OCI-LY7 (cell line): ENCODE measurements around the gene NFE2L3. TPM values are rescaled to one million over a fixed set of nuclear protein-coding genes. Genes with fewer than 3 reads are reported as not detected.

Source experiments
- BruUV-seq: library from RNA; stranded (reverse); fragments of 400-500 nt; replicated peaks from 2 replicates; lab custom pipeline; 2021; lab: Mats Ljungman, UMichigan
- CTCF ChIA-PET: fragments of 300-600 bp; sonication (Branson Sonifier 250); formaldehyde crosslinking; loops from one replicate; lab custom pipeline; 2022; ENCODE audit warnings: antibody characterized with exemption; ENCODE audit not compliant: unreplicated experiment; lab: Charles Lee
- POLR2A ChIA-PET: fragments of 300-600 bp; sonication (Branson Sonifier 250); formaldehyde crosslinking; loops from one replicate; lab custom pipeline; 2022; ENCODE audit warnings: antibody characterized with exemption; lab: Charles Lee
- DNase-seq: peaks from one replicate; pipeline ENCODE4 v3.0.0-alpha.2; 2015; ENCODE audit warnings: low spot score
- H2AFZ ChIP-seq: fragments of 200-600 bp; sonication (generic), shearing (Covaris generic); 2 replicates; pipeline ENCODE4 v1.6.1; 2014; ENCODE audit warnings: mild to moderate bottlenecking, antibody characterized with exemption, low read length, moderate library complexity
- H3K27ac ChIP-seq: fragments of 200-600 bp; sonication (generic); 2 replicates; pipeline ENCODE4 v1.5.1; 2014; ENCODE audit warnings: mixed run types, low read depth, mild to moderate bottlenecking, moderate library complexity, low read length, inconsistent platforms; ENCODE audit not compliant: poor library complexity, severe bottlenecking
- H3K36me3 ChIP-seq: fragments of 200-600 bp; sonication (generic); 2 replicates; pipeline ENCODE4 v1.6.1; 2014; ENCODE audit warnings: mild to moderate bottlenecking, antibody characterized with exemption, low read length, moderate library complexity, mixed read lengths; ENCODE audit not compliant: insufficient read depth
- H3K4me1 ChIP-seq: fragments of 200-600 bp; sonication (generic); 2 replicates; pipeline ENCODE4 v1.5.1; 2014; ENCODE audit warnings: mild to moderate bottlenecking, low read length; ENCODE audit not compliant: insufficient read depth, poor library complexity, severe bottlenecking
- H3K4me2 ChIP-seq: fragments of 200-600 bp; sonication (generic); 2 replicates; pipeline ENCODE4 v1.6.1; 2014; ENCODE audit warnings: mild to moderate bottlenecking, low read length
- H3K4me3 ChIP-seq: fragments of 200-600 bp; sonication (generic); 2 replicates; pipeline ENCODE4 v1.5.1; 2014; ENCODE audit warnings: mild to moderate bottlenecking, low read depth, low read length; ENCODE audit not compliant: poor library complexity, severe bottlenecking
- H3K79me2 ChIP-seq: fragments of 200-600 bp; sonication (generic); 2 replicates; pipeline ENCODE4 v1.6.1; 2016; ENCODE audit warnings: low read depth, mild to moderate bottlenecking, low read length, moderate library complexity, mixed read lengths; ENCODE audit not compliant: insufficient read depth
- H3K9me2 ChIP-seq: fragments of 200-600 bp; sonication (generic); 2 replicates; pipeline ENCODE4 v1.6.1; 2016; ENCODE audit warnings: mild to moderate bottlenecking, low read length, mixed read lengths; ENCODE audit not compliant: insufficient read depth
- H3K9me3 ChIP-seq: fragments of 200-600 bp; sonication (generic); 2 replicates; pipeline ENCODE4 v1.6.1; 2014; ENCODE audit warnings: mild to moderate bottlenecking, mixed run types, low read length, mixed read lengths
- H4K20me1 ChIP-seq: fragments of 200-600 bp; sonication (generic); 2 replicates; pipeline ENCODE4 v1.6.1; 2014; ENCODE audit warnings: mild to moderate bottlenecking, antibody characterized with exemption, low read length, moderate library complexity, mixed read lengths; ENCODE audit not compliant: insufficient read depth
- EZH2phosphoT487 ChIP-seq: fragments of 200-600 bp; sonication (generic); IDR thresholded peaks from 2 replicates; pipeline ENCODE4 v1.6.1; 2018; ENCODE audit warnings: low read depth, borderline replicate concordance, mild to moderate bottlenecking, mixed run types, antibody characterized with exemption, low read length, moderate library complexity, mixed read lengths
- intact Hi-C: fragments of 100-400 bp; cut with micrococcal nuclease; formaldehyde crosslinking; loops from one replicate; pipeline ENCODE4 v1.10.0; 2022; ENCODE audit not compliant: unreplicated experiment
- total RNA-seq, 2 experiments: library from RNA; depleted of rRNA in 1 of 2; stranded (reverse); fragments of >200 nt in 1 of 2; shearing (Covaris generic) in 1 of 2; gene quantifications; 2 replicates each; pipeline ENCODE4 v1.2.3, GENCODE V29; 2014 to 2022
- TF ChIP-seq, protein P1 (sequence below): fragments of 200-600 bp; sonication (generic); conservative IDR thresholded peaks from 2 replicates; pipeline ENCODE4 v1.5.1; 2014; ENCODE audit warnings: mild to moderate bottlenecking, antibody characterized with exemption, low read length, moderate library complexity, mixed read lengths

NFE2L3 gene
- total RNA-seq, 2 experiments from 2014 or later, result 10.7 to 12.3 TPM

- intact Hi-C loops, result no loop called here
- Histone ChIP-seq H3K36me3 (no peaks in the 10 kb centered on the region), H3K79me2 (no peaks in the 10 kb centered on the region), H2AFZ (no peak overlapping the region), H3K4me2 (no peak overlapping the region), H3K4me1 (no peaks in the 10 kb centered on the region), H4K20me1 (no peaks in the 10 kb centered on the region), H3K9me3 (no peaks in the 10 kb centered on the region), H3K9me2 (0 out of 2 replicates have a peak, but pooled peaks cover 3% of the 10 kb centered on the region), H3K27ac (no peak overlapping the region), H3K4me3 (no peak overlapping the region)
- TF ChIP-seq, protein P1, sequence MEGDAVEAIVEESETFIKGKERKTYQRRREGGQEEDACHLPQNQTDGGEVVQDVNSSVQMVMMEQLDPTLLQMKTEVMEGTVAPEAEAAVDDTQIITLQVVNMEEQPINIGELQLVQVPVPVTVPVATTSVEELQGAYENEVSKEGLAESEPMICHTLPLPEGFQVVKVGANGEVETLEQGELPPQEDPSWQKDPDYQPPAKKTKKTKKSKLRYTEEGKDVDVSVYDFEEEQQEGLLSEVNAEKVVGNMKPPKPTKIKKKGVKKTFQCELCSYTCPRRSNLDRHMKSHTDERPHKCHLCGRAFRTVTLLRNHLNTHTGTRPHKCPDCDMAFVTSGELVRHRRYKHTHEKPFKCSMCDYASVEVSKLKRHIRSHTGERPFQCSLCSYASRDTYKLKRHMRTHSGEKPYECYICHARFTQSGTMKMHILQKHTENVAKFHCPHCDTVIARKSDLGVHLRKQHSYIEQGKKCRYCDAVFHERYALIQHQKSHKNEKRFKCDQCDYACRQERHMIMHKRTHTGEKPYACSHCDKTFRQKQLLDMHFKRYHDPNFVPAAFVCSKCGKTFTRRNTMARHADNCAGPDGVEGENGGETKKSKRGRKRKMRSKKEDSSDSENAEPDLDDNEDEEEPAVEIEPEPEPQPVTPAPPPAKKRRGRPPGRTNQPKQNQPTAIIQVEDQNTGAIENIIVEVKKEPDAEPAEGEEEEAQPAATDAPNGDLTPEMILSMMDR, result no peak
- no peak for TF ChIP-seq EZH2phosphoT487
- CTCF ChIA-PET, result no interaction called here
- no TSS peak for BruUV-seq
- POLR2A ChIA-PET, result interaction anchor here (0.6 kb wide), 2 partner anchors 217 to 835 kb away, joined by 3 read pairs; no protein-coding TSS in a partner anchor
- DNase-seq, result no peak
Observed at GRCh38 chr7:26136831-26137230, 15.2 kb upstream of the NFE2L3 start.

DNA sequence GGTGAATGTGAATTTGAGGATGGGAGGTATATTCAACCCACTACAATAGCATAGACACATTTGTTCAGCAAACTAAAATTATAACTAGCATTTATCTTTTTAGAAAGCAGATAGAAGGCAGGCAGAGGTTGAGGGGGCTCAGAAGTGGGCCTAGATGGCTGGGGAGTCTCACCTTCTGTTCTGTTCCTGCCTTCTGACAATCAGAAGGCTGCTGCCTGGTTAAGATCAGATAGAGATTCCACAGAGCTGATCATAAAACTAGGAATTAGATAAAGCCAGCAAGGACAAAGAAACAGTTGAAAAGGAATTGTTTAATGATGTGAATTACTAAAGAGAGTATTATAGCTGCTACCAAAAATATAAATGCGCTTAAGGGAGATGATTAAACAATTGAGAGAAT lies 11.6 kb upstream of the NFE2L3 start:
- Histone ChIP-seq H3K4me1 (no peaks in the 10 kb centered on the region), H3K4me2 (no peak overlapping the region), H2AFZ (no peak overlapping the region), H4K20me1 (no peaks in the 10 kb centered on the region), H3K4me3 (no peak overlapping the region), H3K79me2 (no peaks in the 10 kb centered on the region), H3K27ac (no peak overlapping the region), H3K36me3 (no peaks in the 10 kb centered on the region), H3K9me3 (no peaks in the 10 kb centered on the region), H3K9me2 (no peaks in the 10 kb centered on the region)
- no TSS peak for BruUV-seq
- ChIA-PET CTCF (no interaction called here), POLR2A (no interaction called here)
- intact Hi-C loops, result no loop called here
- DNase-seq, result no peak
- TF ChIP-seq EZH2phosphoT487, result no peak
- TF ChIP-seq, protein P1, result no peak

- Histone ChIP-seq H3K4me1 (no peaks in the 10 kb centered on the region), H3K36me3 (no peaks in the 10 kb centered on the region), H3K4me3 (no peak overlapping the region), H4K20me1 (no peaks in the 10 kb centered on the region), H3K79me2 (no peaks in the 10 kb centered on the region), H3K27ac (no peak overlapping the region), H2AFZ (no peak overlapping the region), H3K9me3 (no peaks in the 10 kb centered on the region), H3K9me2 (no peaks in the 10 kb centered on the region), H3K4me2 (no peak overlapping the region)
- DNase-seq, result no peak
- ChIA-PET CTCF (no interaction called here), POLR2A (no interaction called here)
- no TSS peak for BruUV-seq
- intact Hi-C loops, result no loop called here
- no peak for TF ChIP-seq EZH2phosphoT487
- TF ChIP-seq, protein P1, result no peak
Observed at GRCh38 chr7:26141077-26141476, 10.9 kb upstream of the NFE2L3 start.
